H9 (cell line): Measurements from ENCODE around the gene SCRN1. TPM values are rescaled to one million over a fixed set of nuclear protein-coding genes. Genes with fewer than 3 reads are reported as not detected.

Experiments
- DNase-seq: peaks from one replicate; pipeline ENCODE4 v3.0.0-alpha.2; 2017
- H2AFZ ChIP-seq: one replicate; pipeline ENCODE4 v1.6.1; 2013; ENCODE audit warnings: mild to moderate bottlenecking, low read length, control low read depth, moderate library complexity
- H2AK5ac ChIP-seq: 2 replicates; pipeline ENCODE4 v1.6.1; 2013; ENCODE audit warnings: low read length, control low read depth, mixed read lengths; ENCODE audit not compliant: insufficient read length
- H2BK120ac ChIP-seq: one replicate; pipeline ENCODE4 v1.6.1; 2013; ENCODE audit warnings: low read depth, mild to moderate bottlenecking, low read length, control low read depth, inconsistent platforms; ENCODE audit not compliant: poor library complexity, severe bottlenecking
- H2BK12ac ChIP-seq: 2 replicates; pipeline ENCODE4 v1.6.1; 2013; ENCODE audit warnings: low read length, control low read depth, mixed read lengths, low read depth; ENCODE audit not compliant: insufficient read length
- H2BK15ac ChIP-seq: 2 replicates; pipeline ENCODE4 v1.6.1; 2013; ENCODE audit warnings: low read depth, low read length, control low read depth
- H2BK20ac ChIP-seq: one replicate; pipeline ENCODE4 v1.6.1; 2013; ENCODE audit warnings: low read depth, mild to moderate bottlenecking, low read length, control low read depth, inconsistent platforms; ENCODE audit not compliant: poor library complexity, severe bottlenecking
- H2BK5ac ChIP-seq: 2 replicates; pipeline ENCODE4 v1.6.1; 2013; ENCODE audit warnings: low read length, control low read depth, mixed read lengths; ENCODE audit not compliant: insufficient read length
- H3K14ac ChIP-seq: 2 replicates; pipeline ENCODE4 v1.6.1; 2013; ENCODE audit warnings: low read length, control low read depth; ENCODE audit not compliant: insufficient read depth
- H3K18ac ChIP-seq: 2 replicates; pipeline ENCODE4 v1.6.1; 2013; ENCODE audit warnings: low read depth, mild to moderate bottlenecking, mixed read lengths, low read length, control low read depth; ENCODE audit not compliant: insufficient read length
- H3K23ac ChIP-seq: 2 replicates; pipeline ENCODE4 v1.6.1; 2013; ENCODE audit warnings: low read length, control low read depth, mixed read lengths, low read depth; ENCODE audit not compliant: insufficient read length
- H3K23me2 ChIP-seq: 2 replicates; pipeline ENCODE4 v1.6.1; 2013; ENCODE audit warnings: low read depth, mild to moderate bottlenecking, mixed read lengths, low read length, control low read depth; ENCODE audit not compliant: insufficient read length, poor library complexity, severe bottlenecking
- H3K27ac ChIP-seq: 2 replicates; pipeline ENCODE4 v1.5.1; 2013; ENCODE audit warnings: low read length, control low read depth, mixed read lengths, low read depth; ENCODE audit not compliant: insufficient read length
- H3K27me3 ChIP-seq: 2 replicates; pipeline ENCODE4 v1.6.1; 2013; ENCODE audit warnings: low read length, control low read depth, inconsistent platforms; ENCODE audit not compliant: insufficient read depth
- H3K4ac ChIP-seq: 2 replicates; pipeline ENCODE4 v1.6.1; 2013; ENCODE audit warnings: low read depth, mild to moderate bottlenecking, control low read depth, inconsistent platforms, low read length, moderate library complexity
- H3K4me1 ChIP-seq: 2 replicates; pipeline ENCODE4 v1.6.1; 2013; ENCODE audit warnings: low read length, control low read depth, inconsistent platforms; ENCODE audit not compliant: insufficient read depth
- H3K4me2 ChIP-seq: 2 replicates; pipeline ENCODE4 v1.6.1; 2013; ENCODE audit warnings: low read length, control low read depth, mixed read lengths; ENCODE audit not compliant: insufficient read length, insufficient read depth
- H3K56ac ChIP-seq: 2 replicates; pipeline ENCODE4 v1.6.1; 2013; ENCODE audit warnings: low read depth, mild to moderate bottlenecking, mixed read lengths, low read length, control low read depth; ENCODE audit not compliant: insufficient read length
- H3K79me1 ChIP-seq: 2 replicates; pipeline ENCODE4 v1.6.1; 2013; ENCODE audit warnings: low read depth, mild to moderate bottlenecking, moderate library complexity, low read length, control low read depth, inconsistent platforms; ENCODE audit not compliant: insufficient read depth, poor library complexity, severe bottlenecking
- H3K79me2 ChIP-seq: 2 replicates; pipeline ENCODE4 v1.6.1; 2013; ENCODE audit warnings: low read length, control low read depth, inconsistent platforms; ENCODE audit not compliant: insufficient read depth
- H3K9ac ChIP-seq: 2 replicates; pipeline ENCODE4 v1.6.1; 2013; ENCODE audit warnings: low read length, control low read depth, mixed read lengths; ENCODE audit not compliant: insufficient read length; ENCODE audit errors: extremely low read depth
- H3K9me3 ChIP-seq: one replicate; pipeline ENCODE4 v1.6.1; 2013; ENCODE audit warnings: low read depth, low read length, inconsistent platforms; ENCODE audit not compliant: control insufficient read depth
- H3T11ph ChIP-seq: one replicate; pipeline ENCODE4 v1.6.1; 2013; ENCODE audit warnings: mild to moderate bottlenecking, low read length, control low read depth, inconsistent platforms
- H4K20me1 ChIP-seq: one replicate; pipeline ENCODE4 v1.6.1; 2013; ENCODE audit not compliant: control insufficient read depth, insufficient read length, insufficient read depth
- H4K5ac ChIP-seq: 2 replicates; pipeline ENCODE4 v1.6.1; 2013; ENCODE audit warnings: low read depth, mild to moderate bottlenecking, mixed read lengths, low read length, control low read depth; ENCODE audit not compliant: insufficient read length
- H4K8ac ChIP-seq: replicated peaks from 2 replicates; pipeline ENCODE4 v1.6.1; 2013; ENCODE audit warnings: low read length, control low read depth, mixed read lengths, low read depth; ENCODE audit not compliant: insufficient read length
- H4K91ac ChIP-seq: 2 replicates; pipeline ENCODE4 v1.6.1; 2013; ENCODE audit warnings: low read depth, mild to moderate bottlenecking, moderate library complexity, mixed read lengths, low read length, control low read depth; ENCODE audit not compliant: insufficient read length
- H3K27ac Mint-ChIP-seq, 3 experiments: 2 replicates in 2 of 3; 3 replicates in 1 of 3; pipeline ENCODE4 v1.8.0; 2020 to 2021; ENCODE audit warnings: mixed read lengths in 3 of 3, mild to moderate bottlenecking in 1 of 3, moderate library complexity in 1 of 3
- H3K27me3 Mint-ChIP-seq: 2 replicates; pipeline ENCODE4 v1.8.0; 2021; ENCODE audit warnings: low read depth, mild to moderate bottlenecking, moderate library complexity, mixed read lengths
- H3K36me3 Mint-ChIP-seq, 3 experiments: 2 replicates in 2 of 3; 3 replicates in 1 of 3; pipeline ENCODE4 v1.8.0; 2020 to 2021; ENCODE audit warnings: low read depth in 3 of 3, mixed read lengths in 3 of 3; ENCODE audit not compliant: insufficient read depth in 1 of 3
- H3K4me1 Mint-ChIP-seq, 2 experiments: 2 replicates each; pipeline ENCODE4 v1.8.0; 2020; ENCODE audit warnings: mixed read lengths in 2 of 2
- H3K4me3 Mint-ChIP-seq, 2 experiments: 2 replicates in 1 of 2; 3 replicates in 1 of 2; pipeline ENCODE4 v1.8.0; 2020 to 2021; ENCODE audit warnings: mild to moderate bottlenecking in 2 of 2, mixed read lengths in 2 of 2, moderate library complexity in 1 of 2
- H3K9me3 Mint-ChIP-seq, 2 experiments: 2 replicates in 1 of 2; 3 replicates in 1 of 2; pipeline ENCODE4 v1.8.0; 2020; ENCODE audit warnings: mild to moderate bottlenecking in 2 of 2, mixed read lengths in 2 of 2, moderate library complexity in 1 of 2
- WGBS: extraction: QIAGEN DNeasy Blood & Tissue Kit; methylation state at CpG from one replicate; pipeline ENCODE4 v1.1.7; 2013; ENCODE audit warnings: missing lambda C conversion rate, low lambda C conversion rate, mixed read lengths; ENCODE audit not compliant: insufficient read length; ENCODE audit errors: extremely low coverage; 5-methylcytosine and 5-hydroxymethylcytosine counted together
- total RNA-seq: library from RNA; stranded (reverse); gene quantifications from 2 replicates; pipeline ENCODE4 v1.2.1, GENCODE V29; 2021
- TF ChIP-seq, protein P1 (sequence below): fragments of 200-600 bp; sonication (generic); conservative IDR thresholded peaks from 3 replicates; pipeline ENCODE4 v1.8.0; 2021; ENCODE audit warnings: antibody characterized with exemption, mild to moderate bottlenecking

SCRN1 gene
- total RNA-seq, 1 experiment from 2014 or later, result 101 TPM

GRCh38 chr7:30026229-30027064 is 36.8 kb upstream of the SCRN1 start, which contains the start of gene FKBP14:
TSS of gene FKBP14 (minus strand) at chr7:30026702. CDS start at chr7:30026508, 194 bp downstream.
- no peak within 1 kb of the TSS for H2BK20ac ChIP-seq

More at GRCh38 chr7:30026229-30027064, 36.8 kb upstream of the SCRN1 start, which contains the start of gene FKBP14:
- peaks cover 25 to 27% of the 10 kb centered on the region in 2 experiments for H3K4me1 Mint-ChIP-seq
- no peak within 1 kb of the TSS for H4K91ac ChIP-seq
- H3K9me3 ChIP-seq, result no peaks in the 10 kb centered on the region
- no peak within 1 kb of the TSS for H2AK5ac ChIP-seq
- no peak within 1 kb of the TSS for H4K8ac ChIP-seq
- peak within 1 kb of the TSS; percentile 96 for H2AFZ ChIP-seq
- H3K4me2 ChIP-seq, result peak within 1 kb of the TSS; percentile 93
- no peak within 1 kb of the TSS; a peak in 3 of 5 replicates for H3K4me3 Mint-ChIP-seq
- H4K20me1 ChIP-seq, result no peaks in the 10 kb centered on the region
- no peak within 1 kb of the TSS for H4K5ac ChIP-seq
- H3T11ph ChIP-seq, result no peak within 1 kb of the TSS
- no peak within 1 kb of the TSS for H3K27ac ChIP-seq
- H3K27me3 ChIP-seq, result no peaks in the 10 kb centered on the region
- no peak within 1 kb of the TSS for H2BK120ac ChIP-seq
- H3K23me2 ChIP-seq, result peaks cover 10% of the 10 kb centered on the region
- no peak within 1 kb of the TSS for H2BK12ac ChIP-seq
- H3K4me1 ChIP-seq, result peaks cover 3% of the 10 kb centered on the region; the same call in 1 of the 2 replicates
- H3K79me2 ChIP-seq, result peaks cover 22% of the 10 kb centered on the region; the same call in 1 of the 2 replicates
- no peak within 1 kb of the TSS for H2BK15ac ChIP-seq
- DNase-seq, result peak; percentile 99
- no peak within 1 kb of the TSS for H3K23ac ChIP-seq
- no peak within 1 kb of the TSS for H3K4ac ChIP-seq
- no peak within 1 kb of the TSS for H3K56ac ChIP-seq
- H3K79me1 ChIP-seq, result peaks cover 7% of the 10 kb centered on the region
- peaks cover 6 to 7% (median 6%) of the 10 kb centered on the region in 3 experiments; a peak in 6 of 7 replicates for H3K36me3 Mint-ChIP-seq
- TF ChIP-seq, protein P1, sequence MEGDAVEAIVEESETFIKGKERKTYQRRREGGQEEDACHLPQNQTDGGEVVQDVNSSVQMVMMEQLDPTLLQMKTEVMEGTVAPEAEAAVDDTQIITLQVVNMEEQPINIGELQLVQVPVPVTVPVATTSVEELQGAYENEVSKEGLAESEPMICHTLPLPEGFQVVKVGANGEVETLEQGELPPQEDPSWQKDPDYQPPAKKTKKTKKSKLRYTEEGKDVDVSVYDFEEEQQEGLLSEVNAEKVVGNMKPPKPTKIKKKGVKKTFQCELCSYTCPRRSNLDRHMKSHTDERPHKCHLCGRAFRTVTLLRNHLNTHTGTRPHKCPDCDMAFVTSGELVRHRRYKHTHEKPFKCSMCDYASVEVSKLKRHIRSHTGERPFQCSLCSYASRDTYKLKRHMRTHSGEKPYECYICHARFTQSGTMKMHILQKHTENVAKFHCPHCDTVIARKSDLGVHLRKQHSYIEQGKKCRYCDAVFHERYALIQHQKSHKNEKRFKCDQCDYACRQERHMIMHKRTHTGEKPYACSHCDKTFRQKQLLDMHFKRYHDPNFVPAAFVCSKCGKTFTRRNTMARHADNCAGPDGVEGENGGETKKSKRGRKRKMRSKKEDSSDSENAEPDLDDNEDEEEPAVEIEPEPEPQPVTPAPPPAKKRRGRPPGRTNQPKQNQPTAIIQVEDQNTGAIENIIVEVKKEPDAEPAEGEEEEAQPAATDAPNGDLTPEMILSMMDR, result no peak
- H2BK5ac ChIP-seq, result no peak within 1 kb of the TSS
- H3K27ac Mint-ChIP-seq, result peak within 1 kb of the TSS; percentile 68 to 92 (median 89); a peak in 6 of 7 replicates
- no peak within 1 kb of the TSS for H3K18ac ChIP-seq
- H3K14ac ChIP-seq, result no peak within 1 kb of the TSS; the same call in 1 of the 2 replicates
- WGBS, result no CpG with 5 or more reads among the region's 35 CpGs
- no peaks in the 10 kb centered on the region for H3K9me3 Mint-ChIP-seq
- peak within 1 kb of the TSS; percentile 85 for H3K9ac ChIP-seq
- no peaks in the 10 kb centered on the region for H3K27me3 Mint-ChIP-seq
